Measurements from ENCODE around the gene ETF1.
"Not testable (repeated sequence)": the region's sequence is repeated elsewhere in the genome, so short reads cannot be mapped to it uniquely, and the experiment has no call there.

ETF1 gene

DNA sequence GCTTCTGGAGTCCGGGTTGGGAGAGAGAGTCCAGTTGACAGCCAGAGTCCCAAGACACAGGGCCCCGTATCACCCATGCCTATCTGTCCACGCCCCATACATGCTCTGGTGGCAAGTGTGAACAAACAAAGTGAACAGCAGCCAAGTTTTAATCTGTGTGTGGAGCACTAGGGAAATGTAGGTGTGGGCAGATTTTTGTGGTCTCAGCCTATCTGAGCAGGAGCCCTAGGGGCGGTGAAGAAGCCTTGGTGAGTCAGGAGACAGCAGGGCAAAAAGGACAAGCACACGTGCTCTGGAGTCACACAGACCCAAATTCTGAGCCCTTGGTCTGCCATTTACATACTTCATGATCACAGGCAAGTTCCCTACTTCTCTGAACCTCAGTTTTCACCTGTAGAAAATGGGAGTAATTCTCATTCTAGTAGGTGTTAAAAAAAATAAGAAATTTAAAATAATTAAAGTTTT lies 54.5 kb downstream of the ETF1 start:
- H3K4me3 ChIP-seq (ENCODE audit: low read depth, low read length), result no peak overlapping the region
- no peak for TF ChIP-seq MYC (IDR thresholded peaks at IDR 0.05; ENCODE audit: low read depth, low read length)
- no peak for TF ChIP-seq MAX (IDR thresholded peaks at IDR 0.05; ENCODE audit: low read depth, low read length)
- no peak for TF ChIP-seq CTCF (IDR thresholded peaks at IDR 0.05; ENCODE audit: low read depth, low read length)
- TF ChIP-seq POLR2A (IDR thresholded peaks at IDR 0.05; ENCODE audit: extremely low read depth, insufficient read length), result no peak
- DNase-seq (ENCODE audit: low read depth), result peak; percentile 32

- DNase-seq (ENCODE audit: low read depth), result no peak
- no peak overlapping the region for H3K4me3 ChIP-seq (ENCODE audit: low read depth, low read length)
- TF ChIP-seq POLR2A (IDR thresholded peaks at IDR 0.05; ENCODE audit: extremely low read depth, insufficient read length) (no peak), CTCF (IDR thresholded peaks at IDR 0.05; ENCODE audit: low read depth, low read length) (no peak), MYC (IDR thresholded peaks at IDR 0.05; ENCODE audit: low read depth, low read length) (no peak), MAX (IDR thresholded peaks at IDR 0.05; ENCODE audit: low read depth, low read length) (no peak)
Measured at GRCh38 chr5:138482638-138483037, 60.4 kb downstream of the ETF1 start.

DNA sequence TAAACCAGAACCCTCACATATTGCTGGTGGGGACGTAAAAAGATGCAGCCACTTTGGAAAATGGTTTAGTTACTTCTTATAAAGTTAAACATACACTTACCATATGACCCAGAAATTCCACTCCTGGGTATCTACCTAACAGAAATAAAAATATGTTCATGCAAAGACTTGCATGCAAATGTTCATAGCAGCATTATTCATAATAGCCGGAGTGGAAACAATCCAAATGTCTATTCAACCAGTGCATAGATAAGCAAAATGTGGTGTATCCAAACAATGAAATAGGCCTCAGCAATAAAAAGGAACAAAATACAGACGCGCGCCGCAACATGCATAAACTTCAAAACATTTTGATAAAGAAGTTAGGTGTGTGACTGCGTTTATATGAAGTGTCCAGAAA lies 66.1 kb downstream of the ETF1 start:
- DNase-seq (ENCODE audit: low read depth), result no peak
- no peak overlapping the region for H3K4me3 ChIP-seq (ENCODE audit: low read depth, low read length)
- TF ChIP-seq CTCF (IDR thresholded peaks at IDR 0.05; ENCODE audit: low read depth, low read length) (no peak), POLR2A (IDR thresholded peaks at IDR 0.05; ENCODE audit: extremely low read depth, insufficient read length) (no peak), MYC (IDR thresholded peaks at IDR 0.05; ENCODE audit: low read depth, low read length) (no peak), MAX (IDR thresholded peaks at IDR 0.05; ENCODE audit: low read depth, low read length) (no peak)

DNA sequence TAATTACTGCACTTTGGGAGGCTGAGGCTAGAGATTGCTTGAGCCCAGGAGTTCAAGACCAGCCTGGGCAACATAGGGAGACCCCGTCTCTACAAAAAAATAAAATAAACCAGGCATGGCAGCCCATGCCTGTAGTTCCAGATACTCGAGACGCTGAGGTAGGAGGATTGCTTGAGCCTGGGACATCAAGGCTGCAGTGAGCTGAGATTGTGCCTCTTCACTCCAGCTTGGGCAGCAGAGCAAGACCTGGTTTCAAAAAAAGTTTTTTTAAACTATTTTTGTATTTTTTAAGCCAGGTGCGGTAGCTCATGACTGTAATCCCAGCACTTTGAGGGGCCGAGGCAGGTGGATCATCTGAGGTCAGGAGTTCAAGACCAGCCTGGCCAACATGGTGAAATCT lies 69.9 kb downstream of the ETF1 start:
- H3K4me3 ChIP-seq (ENCODE audit: low read depth, low read length), result not testable (repeated sequence)

DNA sequence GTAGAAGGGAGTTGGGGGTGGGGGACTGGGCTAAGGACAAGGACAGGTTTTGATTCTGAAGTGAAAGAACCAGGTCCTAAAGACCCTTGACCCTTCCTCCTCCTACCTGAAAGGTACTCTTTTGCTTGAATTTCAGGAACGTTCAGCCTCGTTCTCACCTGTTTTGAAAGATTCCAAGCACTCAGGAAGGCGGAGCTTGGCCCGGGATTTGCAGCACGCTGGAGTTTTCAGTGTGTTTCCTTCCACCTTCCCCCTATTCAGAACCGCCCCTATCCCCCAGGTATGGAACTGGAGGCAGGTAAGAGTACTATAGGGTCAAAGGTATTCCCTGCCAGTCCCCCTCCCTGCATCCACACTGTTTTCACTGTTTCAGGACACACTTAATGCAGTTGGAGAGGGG lies 70.7 kb downstream of the ETF1 start:
- DNase-seq (ENCODE audit: low read depth), result no peak
- no peak for TF ChIP-seq MYC (IDR thresholded peaks at IDR 0.05; ENCODE audit: low read depth, low read length)
- no peak for TF ChIP-seq POLR2A (IDR thresholded peaks at IDR 0.05; ENCODE audit: extremely low read depth, insufficient read length)
- no peak for TF ChIP-seq CTCF (IDR thresholded peaks at IDR 0.05; ENCODE audit: low read depth, low read length)
- no peak for TF ChIP-seq MAX (IDR thresholded peaks at IDR 0.05; ENCODE audit: low read depth, low read length)
- H3K4me3 ChIP-seq (ENCODE audit: low read depth, low read length), result no peak overlapping the region

More for the DNA sequence above, 69.9 kb downstream of the ETF1 start:
- DNase-seq (ENCODE audit: low read depth), result not testable (repeated sequence)

- no peak overlapping the region for H3K4me3 ChIP-seq (ENCODE audit: low read depth, low read length)
- TF ChIP-seq MYC (IDR thresholded peaks at IDR 0.05; ENCODE audit: low read depth, low read length), result no peak
- TF ChIP-seq POLR2A (IDR thresholded peaks at IDR 0.05; ENCODE audit: extremely low read depth, insufficient read length), result no peak
- no peak for TF ChIP-seq MAX (IDR thresholded peaks at IDR 0.05; ENCODE audit: low read depth, low read length)
- no peak for TF ChIP-seq CTCF (IDR thresholded peaks at IDR 0.05; ENCODE audit: low read depth, low read length)
- no peak for DNase-seq (ENCODE audit: low read depth)
Measured at GRCh38 chr5:138471052-138471361, 72.0 kb downstream of the ETF1 start.

All from NB4 (cell line).